ENCODE measurements around the gene SPTLC3. TPM values are rescaled to one million over a fixed set of nuclear protein-coding genes. Genes with fewer than 3 reads are reported as not detected.

The SPTLC3 gene
- total and polyA plus RNA-seq, 2 experiments from 2014 or later: 36.3 to 47.6 TPM

GRCh38 chr20:13109658-13110057, 100.9 kb downstream of the SPTLC3 start:
- Histone ChIP-seq H4K20me1 (ENCODE audit: insufficient read depth, poor library complexity, severe bottlenecking) (no peaks in the 10 kb centered on the region), H3K36me3 (replicated peaks; ENCODE audit: insufficient read depth, low read depth) (no peaks in the 10 kb centered on the region), H3K4me3 (no peak overlapping the region), H3K27me3 (no peaks in the 10 kb centered on the region), H2AFZ (no peak overlapping the region), H3K9me3 (ENCODE audit: low read depth) (no peaks in the 10 kb centered on the region), H3K4me1 (ENCODE audit: insufficient read depth) (no peaks in the 10 kb centered on the region), H3K79me2 (no peaks in the 10 kb centered on the region), H3K4me2 (no peak overlapping the region), H3K9me2 (replicated peaks; ENCODE audit: insufficient read depth) (no peaks in the 10 kb centered on the region), H3K27ac (no peak overlapping the region)
- TF ChIP-seq CTCF (IDR thresholded peaks at IDR 0.05; ENCODE audit: poor library complexity) (no peak), EZH2 (IDR thresholded peaks at IDR 0.05; ENCODE audit: borderline replicate concordance) (no peak), EZH2phosphoT487 (IDR thresholded peaks at IDR 0.05; ENCODE audit: low read depth, severe bottlenecking, unreplicated experiment) (no peak)
- no peak for DNase-seq (ENCODE audit: low spot score)
- 68% methylated on average over 4 of the region's 4 CpGs for WGBS (ENCODE audit: low lambda C conversion rate, missing lambda C conversion rate)

GRCh38 chr20:13110796-13111195, 102.0 kb downstream of the SPTLC3 start:
- TF ChIP-seq EZH2phosphoT487 (IDR thresholded peaks at IDR 0.05; ENCODE audit: low read depth, severe bottlenecking, unreplicated experiment): no peak
- no peak for TF ChIP-seq EZH2 (IDR thresholded peaks at IDR 0.05; ENCODE audit: borderline replicate concordance)
- no peak for TF ChIP-seq CTCF (IDR thresholded peaks at IDR 0.05; ENCODE audit: poor library complexity)
- no peaks in the 10 kb centered on the region for H3K9me3 ChIP-seq (ENCODE audit: low read depth)
- H3K4me2 ChIP-seq: no peak overlapping the region
- no peaks in the 10 kb centered on the region for H3K79me2 ChIP-seq
- no peak overlapping the region for H3K27ac ChIP-seq
- H2AFZ ChIP-seq: no peak overlapping the region
- H3K4me1 ChIP-seq (ENCODE audit: insufficient read depth): no peaks in the 10 kb centered on the region
- WGBS (ENCODE audit: low lambda C conversion rate, missing lambda C conversion rate): 92% methylated on average over 2 of the region's 2 CpGs
- no peaks in the 10 kb centered on the region for H3K36me3 ChIP-seq (replicated peaks; ENCODE audit: insufficient read depth, low read depth)
- no peaks in the 10 kb centered on the region for H4K20me1 ChIP-seq (ENCODE audit: insufficient read depth, poor library complexity, severe bottlenecking)
- H3K9me2 ChIP-seq (replicated peaks; ENCODE audit: insufficient read depth): no peaks in the 10 kb centered on the region
- H3K4me3 ChIP-seq: no peak overlapping the region
- no peak for DNase-seq (ENCODE audit: low spot score)
- no peaks in the 10 kb centered on the region for H3K27me3 ChIP-seq

- no peak for DNase-seq (ENCODE audit: low spot score)
- no peaks in the 10 kb centered on the region for H3K9me3 ChIP-seq (ENCODE audit: low read depth)
- no peak overlapping the region for H3K4me2 ChIP-seq
- no peak overlapping the region for H3K27ac ChIP-seq
- H2AFZ ChIP-seq: no peak overlapping the region
- H3K4me1 ChIP-seq (ENCODE audit: insufficient read depth): no peaks in the 10 kb centered on the region
- TF ChIP-seq EZH2 (IDR thresholded peaks at IDR 0.05; ENCODE audit: borderline replicate concordance) (no peak), CTCF (IDR thresholded peaks at IDR 0.05; ENCODE audit: poor library complexity) (no peak), EZH2phosphoT487 (IDR thresholded peaks at IDR 0.05; ENCODE audit: low read depth, severe bottlenecking, unreplicated experiment) (no peak)
- H3K9me2 ChIP-seq (replicated peaks; ENCODE audit: insufficient read depth): no peaks in the 10 kb centered on the region
- no peak overlapping the region for H3K4me3 ChIP-seq
- no peaks in the 10 kb centered on the region for H3K36me3 ChIP-seq (replicated peaks; ENCODE audit: insufficient read depth, low read depth)
- H3K27me3 ChIP-seq: no peaks in the 10 kb centered on the region
- 73% methylated on average over 5 of the region's 5 CpGs for WGBS (ENCODE audit: low lambda C conversion rate, missing lambda C conversion rate)
- H4K20me1 ChIP-seq (ENCODE audit: insufficient read depth, poor library complexity, severe bottlenecking): no peaks in the 10 kb centered on the region
- H3K79me2 ChIP-seq: no peaks in the 10 kb centered on the region
Measured at GRCh38 chr20:13111249-13111911, 102.6 kb downstream of the SPTLC3 start.
